WTC11 (cell line): Measurements from ENCODE around the gene PRPSAP1. TPM values are rescaled to one million over a fixed set of nuclear protein-coding genes. Genes with fewer than 3 reads are reported as not detected.

Source experiments
- ATAC-seq: fragments of 200-7000 bp; cut with Tn5 transposase; 2 replicates; pipeline ENCODE4 v1.10.0; 2021; ENCODE audit warnings: mild to moderate bottlenecking, moderate library complexity
- CTCF ChIA-PET: fragments of 300-600 bp; sonication (Branson Sonifier 250); formaldehyde crosslinking; loops from one replicate; lab custom pipeline; 2021; ENCODE audit warnings: antibody characterized with exemption; lab: Charles Lee
- POLR2A ChIA-PET: fragments of 350-600 bp; sonication (Branson Sonifier 250); formaldehyde crosslinking; loops from one replicate; lab custom pipeline; 2021; ENCODE audit warnings: antibody characterized with exemption; lab: Charles Lee
- DNase-seq: peaks from one replicate; pipeline ENCODE4 v3.0.0; 2021; ENCODE audit warnings: low spot score
- H3K27ac Mint-ChIP-seq: 2 replicates; pipeline ENCODE4 v1.8.0; 2021; ENCODE audit warnings: mixed read lengths
- H3K27me3 Mint-ChIP-seq: 2 replicates; pipeline ENCODE4 v1.8.0; 2021; ENCODE audit warnings: low read depth, mild to moderate bottlenecking, moderate library complexity, mixed read lengths
- H3K36me3 Mint-ChIP-seq: 2 replicates; pipeline ENCODE4 v1.8.0; 2021; ENCODE audit warnings: mixed read lengths
- H3K4me1 Mint-ChIP-seq: 2 replicates; pipeline ENCODE4 v1.8.0; 2022; ENCODE audit warnings: mixed read lengths
- H3K4me3 Mint-ChIP-seq: 2 replicates; pipeline ENCODE4 v1.8.0; 2021; ENCODE audit warnings: mild to moderate bottlenecking, moderate library complexity, mixed read lengths
- H3K9me3 Mint-ChIP-seq: 2 replicates; pipeline ENCODE4 v1.8.0; 2021; ENCODE audit warnings: mixed read lengths
- E2F4 ChIP-seq: sonication (generic); formaldehyde crosslinking; IDR thresholded peaks from 2 replicates; pipeline ENCODE4 v1.8.1; 2022; ENCODE audit warnings: low read depth, mild to moderate bottlenecking, moderate library complexity, missing genetic modification reagents, borderline replicate concordance
- ELF4 ChIP-seq: sonication (generic); formaldehyde crosslinking; IDR thresholded peaks from 2 replicates; pipeline ENCODE4 v1.8.1; 2022; ENCODE audit warnings: low read depth, mild to moderate bottlenecking, moderate library complexity, missing genetic modification reagents
- ESRRA ChIP-seq: sonication (generic); formaldehyde crosslinking; IDR thresholded peaks from 2 replicates; pipeline ENCODE4 v1.8.1; 2022; ENCODE audit warnings: mild to moderate bottlenecking, missing genetic modification reagents, borderline replicate concordance
- FOXJ3 ChIP-seq: sonication (generic); formaldehyde crosslinking; IDR thresholded peaks from 2 replicates; pipeline ENCODE4 v1.9.0; 2021; ENCODE audit warnings: missing genetic modification reagents, mild to moderate bottlenecking, borderline replicate concordance
- FOXK1 ChIP-seq: sonication (generic); formaldehyde crosslinking; IDR thresholded peaks from 2 replicates; pipeline ENCODE4 v1.8.0; 2022; ENCODE audit warnings: mild to moderate bottlenecking, moderate library complexity, missing genetic modification reagents
- GABPB1 ChIP-seq: sonication (generic); formaldehyde crosslinking; IDR thresholded peaks from 2 replicates; pipeline ENCODE4 v1.8.1; 2023; ENCODE audit warnings: mild to moderate bottlenecking, missing genetic modification reagents
- JAZF1 ChIP-seq: fragments of 250-450 bp; sonication (Bioruptor Pico); IDR thresholded peaks from 2 replicates; pipeline ENCODE4 v1.9.0; 2021; ENCODE audit warnings: moderate library complexity, mild to moderate bottlenecking, inconsistent platforms
- MXD4 ChIP-seq: fragments of 250-450 bp; sonication (Bioruptor Pico); IDR thresholded peaks from 2 replicates; pipeline ENCODE4 v1.8.0; 2021; ENCODE audit warnings: mild to moderate bottlenecking, moderate library complexity, borderline replicate concordance
- MYBL2 ChIP-seq: sonication (generic); formaldehyde crosslinking; IDR thresholded peaks from 2 replicates; pipeline ENCODE4 v1.8.1; 2023; ENCODE audit warnings: mild to moderate bottlenecking, moderate library complexity, missing genetic modification reagents
- NFE2L1 ChIP-seq: sonication (generic); formaldehyde crosslinking; IDR thresholded peaks from 2 replicates; pipeline ENCODE4 v1.8.1; 2023; ENCODE audit warnings: missing genetic modification reagents
- NFYB ChIP-seq: sonication (generic); formaldehyde crosslinking; conservative IDR thresholded peaks from 2 replicates; pipeline ENCODE4 v1.8.0; 2022; ENCODE audit warnings: low read depth, missing genetic modification reagents
- NR2C2 ChIP-seq: sonication (generic); formaldehyde crosslinking; IDR thresholded peaks from 2 replicates; pipeline ENCODE4 v1.8.0; 2022; ENCODE audit warnings: mild to moderate bottlenecking, missing genetic modification reagents
- TEAD1 ChIP-seq: sonication (generic); formaldehyde crosslinking; IDR thresholded peaks from 2 replicates; pipeline ENCODE4 v1.8.0; 2022; ENCODE audit warnings: mild to moderate bottlenecking, missing genetic modification reagents
- USF2 ChIP-seq: sonication (generic); formaldehyde crosslinking; IDR thresholded peaks from 2 replicates; pipeline ENCODE4 v1.8.1; 2023; ENCODE audit warnings: mild to moderate bottlenecking, missing genetic modification reagents, moderate library complexity
- ZBTB43 ChIP-seq: sonication (generic); formaldehyde crosslinking; IDR thresholded peaks from 2 replicates; pipeline ENCODE4 v1.8.1; 2023; ENCODE audit warnings: mild to moderate bottlenecking, missing genetic modification reagents
- ZNF263 ChIP-seq: sonication (generic); formaldehyde crosslinking; IDR thresholded peaks from 2 replicates; pipeline ENCODE4 v1.8.1; 2022; ENCODE audit warnings: low read depth, mild to moderate bottlenecking, moderate library complexity, missing genetic modification reagents
- total RNA-seq: library from RNA; stranded (reverse); gene quantifications from 3 replicates; pipeline ENCODE4 v1.2.3, GENCODE V29; 2021
- TF ChIP-seq, protein P1 (sequence below): sonication (generic); formaldehyde crosslinking; IDR thresholded peaks from 2 replicates; pipeline ENCODE4 v1.8.1; 2022; ENCODE audit warnings: missing genetic modification reagents, borderline replicate concordance
- TF ChIP-seq, protein P2 (sequence below): sonication (generic); formaldehyde crosslinking; IDR thresholded peaks from 2 replicates; pipeline ENCODE4 v1.8.1; 2022; ENCODE audit warnings: mild to moderate bottlenecking, moderate library complexity, missing genetic modification reagents
- TF ChIP-seq, protein P3 (sequence below): sonication (generic); formaldehyde crosslinking; IDR thresholded peaks from 2 replicates; pipeline ENCODE4 v1.8.1; 2023; ENCODE audit warnings: mild to moderate bottlenecking, missing genetic modification reagents

The PRPSAP1 gene
- total RNA-seq, 1 experiment from 2014 or later: 56.5 TPM

DNA sequence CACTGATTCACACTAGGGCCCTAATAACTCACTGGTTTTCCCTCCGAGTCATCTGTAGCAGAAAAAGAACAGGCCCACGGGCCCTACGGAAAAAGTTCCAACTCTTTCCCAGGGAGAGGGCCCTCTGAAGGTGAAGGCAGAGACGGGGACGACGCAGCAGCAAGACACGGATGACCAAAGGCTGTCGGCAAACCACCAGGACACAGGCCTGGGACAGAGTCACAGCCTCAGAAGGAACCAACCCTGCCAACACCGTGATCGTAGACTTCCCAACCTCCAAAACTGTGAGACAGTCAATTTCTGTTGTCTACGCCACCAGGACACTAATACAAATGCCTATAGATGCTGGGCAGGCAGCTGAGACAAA, 25.5 kb upstream of the PRPSAP1 start:
- Mint-ChIP-seq H3K27ac (no peak overlapping the region), H3K27me3 (peaks cover 24% of the 10 kb centered on the region), H3K4me1 (0 out of 2 replicates have a peak, but pooled peaks cover 6% of the 10 kb centered on the region), H3K36me3 (no peaks in the 10 kb centered on the region), H3K4me3 (no peak overlapping the region), H3K9me3 (peaks cover 5% of the 10 kb centered on the region)
- ATAC-seq (no peak), DNase-seq (no peak)
- no peak for TF ChIP-seq ZBTB43 (CRISPR knock-in tag)
- TF ChIP-seq MXD4 (CRISPR knock-in tag): no peak
- TF ChIP-seq GABPB1 (CRISPR knock-in tag): no peak
- no peak for TF ChIP-seq FOXK1 (CRISPR knock-in tag)
- TF ChIP-seq, protein P1, sequence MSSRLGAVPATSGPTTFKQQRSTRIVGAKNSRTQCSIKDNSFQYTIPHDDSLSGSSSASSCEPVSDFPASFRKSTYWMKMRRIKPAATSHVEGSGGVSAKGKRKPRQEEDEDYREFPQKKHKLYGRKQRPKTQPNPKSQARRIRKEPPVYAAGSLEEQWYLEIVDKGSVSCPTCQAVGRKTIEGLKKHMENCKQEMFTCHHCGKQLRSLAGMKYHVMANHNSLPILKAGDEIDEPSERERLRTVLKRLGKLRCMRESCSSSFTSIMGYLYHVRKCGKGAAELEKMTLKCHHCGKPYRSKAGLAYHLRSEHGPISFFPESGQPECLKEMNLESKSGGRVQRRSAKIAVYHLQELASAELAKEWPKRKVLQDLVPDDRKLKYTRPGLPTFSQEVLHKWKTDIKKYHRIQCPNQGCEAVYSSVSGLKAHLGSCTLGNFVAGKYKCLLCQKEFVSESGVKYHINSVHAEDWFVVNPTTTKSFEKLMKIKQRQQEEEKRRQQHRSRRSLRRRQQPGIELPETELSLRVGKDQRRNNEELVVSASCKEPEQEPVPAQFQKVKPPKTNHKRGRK (CRISPR knock-in tag): no peak
- TF ChIP-seq NR2C2 (CRISPR knock-in tag): no peak
- TF ChIP-seq TEAD1: no peak
- TF ChIP-seq JAZF1 (CRISPR knock-in tag): no peak
- TF ChIP-seq FOXJ3 (CRISPR knock-in tag): no peak
- CTCF ChIA-PET: interaction anchor here (1.1 to 1.9 kb wide), 4 partner anchors 8 to 18 kb away, joined by 3 to 8 read pairs (median 4); no protein-coding TSS in a partner anchor
- POLR2A ChIA-PET: no interaction called here

DNA sequence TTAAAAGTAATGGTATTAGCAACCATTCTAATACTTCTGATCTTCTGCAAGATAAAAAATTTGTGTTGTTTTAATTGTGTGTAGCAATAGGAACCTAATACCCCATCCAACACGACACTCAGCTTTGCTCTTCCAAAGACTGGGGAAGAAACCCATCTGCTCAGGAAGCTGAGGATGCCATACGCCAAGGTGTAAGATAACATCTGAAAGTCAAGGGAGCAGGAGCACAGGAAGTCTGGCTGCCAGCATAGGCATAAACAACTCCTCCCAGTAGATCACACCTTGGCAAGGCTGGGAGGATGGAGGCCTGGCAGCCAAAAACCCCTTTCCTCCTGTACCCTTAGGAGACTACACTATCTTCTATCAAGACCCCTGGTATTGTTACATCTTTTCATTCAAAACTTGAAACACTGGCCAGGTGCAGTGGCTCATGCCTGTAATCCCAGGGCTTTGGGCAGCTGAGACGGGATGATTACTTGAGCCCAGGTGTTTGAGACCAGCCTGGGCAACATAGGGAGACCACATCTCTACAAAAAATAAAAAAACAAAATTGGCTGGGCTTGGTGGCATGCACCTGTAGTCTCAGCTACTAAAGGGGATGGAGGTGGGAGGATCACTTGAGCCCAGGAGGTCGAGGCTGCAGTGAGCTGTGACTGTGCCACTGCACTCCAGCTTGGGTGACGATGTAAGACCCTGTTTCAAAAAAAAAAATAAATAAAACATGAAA, 25.0 kb upstream of the PRPSAP1 start:
- ATAC-seq (no peak), DNase-seq (no peak)
- ChIA-PET CTCF (interaction anchor here (1.1 to 1.9 kb wide), 4 partner anchors 8 to 18 kb away, joined by 3 to 8 read pairs (median 4); no protein-coding TSS in a partner anchor), POLR2A (no interaction called here)
- H3K36me3 Mint-ChIP-seq: no peaks in the 10 kb centered on the region
- 0 out of 2 replicates have a peak, but pooled peaks cover 5% of the 10 kb centered on the region for H3K4me1 Mint-ChIP-seq
- peaks cover 5% of the 10 kb centered on the region for H3K9me3 Mint-ChIP-seq
- no peak overlapping the region for H3K27ac Mint-ChIP-seq
- no peak overlapping the region for H3K4me3 Mint-ChIP-seq
- no peak for TF ChIP-seq NFYB (CRISPR knock-in tag)
- TF ChIP-seq USF2 (CRISPR knock-in tag): no peak
- no peak for TF ChIP-seq NFE2L1 (CRISPR knock-in tag)
- TF ChIP-seq FOXJ3 (CRISPR knock-in tag): no peak
- no peak for TF ChIP-seq ESRRA (CRISPR knock-in tag)
- TF ChIP-seq E2F4 (CRISPR knock-in tag): no peak
- TF ChIP-seq, protein P2, sequence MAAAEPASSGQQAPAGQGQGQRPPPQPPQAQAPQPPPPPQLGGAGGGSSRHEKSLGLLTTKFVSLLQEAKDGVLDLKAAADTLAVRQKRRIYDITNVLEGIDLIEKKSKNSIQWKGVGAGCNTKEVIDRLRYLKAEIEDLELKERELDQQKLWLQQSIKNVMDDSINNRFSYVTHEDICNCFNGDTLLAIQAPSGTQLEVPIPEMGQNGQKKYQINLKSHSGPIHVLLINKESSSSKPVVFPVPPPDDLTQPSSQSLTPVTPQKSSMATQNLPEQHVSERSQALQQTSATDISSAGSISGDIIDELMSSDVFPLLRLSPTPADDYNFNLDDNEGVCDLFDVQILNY (CRISPR knock-in tag): no peak
- no peak for TF ChIP-seq ZNF263 (CRISPR knock-in tag)
- no peak for TF ChIP-seq ELF4 (CRISPR knock-in tag)
- no peak for TF ChIP-seq MYBL2 (CRISPR knock-in tag)
- TF ChIP-seq, protein P3, sequence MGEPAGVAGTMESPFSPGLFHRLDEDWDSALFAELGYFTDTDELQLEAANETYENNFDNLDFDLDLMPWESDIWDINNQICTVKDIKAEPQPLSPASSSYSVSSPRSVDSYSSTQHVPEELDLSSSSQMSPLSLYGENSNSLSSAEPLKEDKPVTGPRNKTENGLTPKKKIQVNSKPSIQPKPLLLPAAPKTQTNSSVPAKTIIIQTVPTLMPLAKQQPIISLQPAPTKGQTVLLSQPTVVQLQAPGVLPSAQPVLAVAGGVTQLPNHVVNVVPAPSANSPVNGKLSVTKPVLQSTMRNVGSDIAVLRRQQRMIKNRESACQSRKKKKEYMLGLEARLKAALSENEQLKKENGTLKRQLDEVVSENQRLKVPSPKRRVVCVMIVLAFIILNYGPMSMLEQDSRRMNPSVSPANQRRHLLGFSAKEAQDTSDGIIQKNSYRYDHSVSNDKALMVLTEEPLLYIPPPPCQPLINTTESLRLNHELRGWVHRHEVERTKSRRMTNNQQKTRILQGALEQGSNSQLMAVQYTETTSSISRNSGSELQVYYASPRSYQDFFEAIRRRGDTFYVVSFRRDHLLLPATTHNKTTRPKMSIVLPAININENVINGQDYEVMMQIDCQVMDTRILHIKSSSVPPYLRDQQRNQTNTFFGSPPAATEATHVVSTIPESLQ (CRISPR knock-in tag): no peak
- H3K27me3 Mint-ChIP-seq: peaks cover 21% of the 10 kb centered on the region
